LNCAP (cell line): Measurements from ENCODE around the gene RBM3.

Source experiments
- TF ChIP-seq, protein P1 (sequence below): fragments of 450-650 bp; IDR thresholded peaks from 2 replicates; pipeline ENCODE4 v1.5.1; 2017; ENCODE audit warnings: mild to moderate bottlenecking

RBM3 gene

DNA sequence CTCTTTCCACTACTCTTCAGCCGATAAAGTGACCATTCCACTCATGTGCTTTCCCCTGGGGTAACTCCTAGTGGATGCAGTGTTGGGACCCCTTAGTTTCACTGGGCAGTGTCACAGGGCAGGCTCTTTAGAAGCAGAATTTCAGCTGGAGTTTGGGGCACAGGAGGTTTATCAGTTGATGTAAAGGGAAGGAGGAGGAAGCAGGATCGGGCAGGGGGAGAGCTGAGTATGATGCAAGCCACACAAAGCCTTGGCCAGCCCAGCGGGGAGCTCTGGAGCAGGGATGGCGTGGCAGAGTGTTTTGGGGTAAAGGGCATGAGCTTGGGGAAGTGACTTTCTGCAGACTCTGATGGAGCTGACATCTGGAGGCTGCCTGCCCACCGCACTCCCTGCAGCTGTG lies 42.3 kb downstream of the RBM3 start:
- TF ChIP-seq, protein P1, sequence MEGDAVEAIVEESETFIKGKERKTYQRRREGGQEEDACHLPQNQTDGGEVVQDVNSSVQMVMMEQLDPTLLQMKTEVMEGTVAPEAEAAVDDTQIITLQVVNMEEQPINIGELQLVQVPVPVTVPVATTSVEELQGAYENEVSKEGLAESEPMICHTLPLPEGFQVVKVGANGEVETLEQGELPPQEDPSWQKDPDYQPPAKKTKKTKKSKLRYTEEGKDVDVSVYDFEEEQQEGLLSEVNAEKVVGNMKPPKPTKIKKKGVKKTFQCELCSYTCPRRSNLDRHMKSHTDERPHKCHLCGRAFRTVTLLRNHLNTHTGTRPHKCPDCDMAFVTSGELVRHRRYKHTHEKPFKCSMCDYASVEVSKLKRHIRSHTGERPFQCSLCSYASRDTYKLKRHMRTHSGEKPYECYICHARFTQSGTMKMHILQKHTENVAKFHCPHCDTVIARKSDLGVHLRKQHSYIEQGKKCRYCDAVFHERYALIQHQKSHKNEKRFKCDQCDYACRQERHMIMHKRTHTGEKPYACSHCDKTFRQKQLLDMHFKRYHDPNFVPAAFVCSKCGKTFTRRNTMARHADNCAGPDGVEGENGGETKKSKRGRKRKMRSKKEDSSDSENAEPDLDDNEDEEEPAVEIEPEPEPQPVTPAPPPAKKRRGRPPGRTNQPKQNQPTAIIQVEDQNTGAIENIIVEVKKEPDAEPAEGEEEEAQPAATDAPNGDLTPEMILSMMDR = no peak

DNA sequence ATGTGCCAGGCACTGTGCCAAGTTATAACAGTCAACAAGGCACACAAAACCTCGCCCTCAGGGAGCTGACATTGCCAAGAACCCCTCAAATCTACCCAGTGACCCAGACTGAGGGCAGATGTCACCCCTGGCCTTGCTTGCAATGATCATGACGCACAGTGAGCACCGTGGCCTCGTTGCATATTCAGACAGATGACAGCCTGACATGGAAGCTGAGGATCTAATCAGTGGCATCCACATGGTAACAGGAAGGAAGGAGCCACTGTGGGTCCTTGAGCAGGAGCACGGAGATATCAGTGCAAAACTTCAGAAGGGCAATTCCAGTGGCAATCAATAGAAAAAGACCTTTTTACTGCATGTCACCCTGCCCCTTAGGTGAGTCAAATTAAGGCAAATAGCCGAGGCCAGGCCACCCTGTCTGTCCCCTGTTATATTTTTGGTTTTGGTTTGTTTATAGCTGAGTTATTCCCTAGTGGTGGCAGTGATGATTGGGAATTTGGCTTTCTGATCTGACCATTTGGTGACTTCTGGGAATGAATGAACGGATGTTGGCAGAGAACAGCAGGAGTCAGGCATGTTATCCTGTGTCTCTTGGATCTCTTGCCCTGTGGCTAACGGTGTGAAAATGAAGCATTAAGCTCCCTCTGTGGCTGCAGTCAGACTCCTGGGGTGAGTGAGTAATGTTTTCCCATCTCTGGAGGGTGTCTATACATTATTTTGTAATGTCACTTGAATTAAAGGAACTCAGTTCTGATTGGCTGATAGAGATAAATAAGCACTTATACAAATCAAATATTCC lies 43.5 kb downstream of the RBM3 start:
- TF ChIP-seq, protein P1 = no peak

DNA sequence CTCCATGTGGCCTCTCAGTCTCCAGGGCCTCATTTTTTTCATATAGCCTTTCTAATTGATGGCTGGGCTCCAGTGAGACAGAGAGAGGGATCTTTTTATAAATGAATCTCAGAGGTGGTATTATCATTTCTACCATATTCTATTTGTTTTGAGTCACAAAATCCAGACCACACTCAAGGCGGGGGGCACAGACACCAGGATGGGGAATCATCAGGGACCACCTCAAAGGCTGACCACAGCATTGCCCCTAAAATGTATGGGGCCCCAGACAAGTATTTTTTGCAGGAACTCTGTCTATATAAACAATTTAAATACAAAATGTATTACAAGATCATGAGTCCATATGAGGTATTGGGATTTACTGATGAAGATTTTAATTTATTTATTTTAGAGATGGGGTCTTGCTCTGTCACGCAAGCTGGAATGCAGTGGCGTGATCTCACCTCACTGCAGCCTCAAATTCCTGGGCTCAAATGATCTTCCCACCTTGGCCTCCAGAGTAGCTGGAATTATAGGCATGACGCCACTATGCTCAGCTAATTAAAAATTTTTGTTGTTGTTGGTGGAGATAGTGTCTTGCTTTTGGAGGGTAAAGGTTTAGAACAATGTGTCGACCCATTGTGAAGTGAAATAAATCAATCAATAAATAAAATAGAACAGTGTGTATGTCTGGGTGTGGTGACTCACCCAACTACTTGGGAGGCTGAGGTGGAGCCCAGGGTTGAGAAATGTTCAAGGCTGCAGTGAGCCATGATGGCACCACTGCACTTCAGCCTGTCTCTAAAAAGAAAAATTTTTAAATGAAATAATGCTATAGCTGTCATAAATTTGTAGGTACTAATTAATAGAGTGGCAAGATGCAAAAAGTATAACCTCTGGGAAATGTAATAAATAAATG lies 52.4 kb downstream of the RBM3 start:
- TF ChIP-seq, protein P1 = no peak
